CD4-positive, alpha-beta T cell treated with Interleukin-6 for 4 hours (primary cell): ENCODE measurements around the gene CDH4.
"Not testable (repeated sequence)": the region's sequence is repeated elsewhere in the genome, so short reads cannot be mapped to it uniquely, and the experiment has no call there.

Source experiments
- DNase-seq: peaks from one replicate; pipeline ENCODE4 v3.0.0-alpha.2; 2020; ENCODE audit warnings: mixed read lengths

The CDH4 gene

GRCh38 chr20:61442718-61443117 is 190.7 kb downstream of the CDH4 start:
- no peak for DNase-seq

GRCh38 chr20:61443443-61444126 is 191.5 kb downstream of the CDH4 start:
- no peak for DNase-seq

GRCh38 chr20:61444637-61445036 is 192.6 kb downstream of the CDH4 start:
- no peak for DNase-seq

- DNase-seq, result no peak
These were observed 193.1 kb downstream of the CDH4 start for GRCh38 chr20:61445138-61445537.

GRCh38 chr20:61445741-61446140 is 193.7 kb downstream of the CDH4 start:
- DNase-seq, result no peak

GRCh38 chr20:61447952-61448351 is 195.9 kb downstream of the CDH4 start:
- no peak for DNase-seq

- no peak for DNase-seq
These were observed 196.3 kb downstream of the CDH4 start for GRCh38 chr20:61448386-61448785.

- no peak for DNase-seq
These were observed 197.1 kb downstream of the CDH4 start for GRCh38 chr20:61449057-61449609.

- DNase-seq, result no peak
These were observed 197.9 kb downstream of the CDH4 start for GRCh38 chr20:61449916-61450315.

- DNase-seq, result no peak
These were observed 198.5 kb downstream of the CDH4 start for GRCh38 chr20:61450549-61450948.

GRCh38 chr20:61451009-61451408 is 198.9 kb downstream of the CDH4 start:
- DNase-seq, result no peak

- no peak for DNase-seq
These were observed 199.9 kb downstream of the CDH4 start for GRCh38 chr20:61451953-61452352.

GRCh38 chr20:61453219-61453618 is 201.2 kb downstream of the CDH4 start:
- no peak for DNase-seq

GRCh38 chr20:61453623-61454022 is 201.6 kb downstream of the CDH4 start:
- DNase-seq, result not testable (repeated sequence)

- DNase-seq, result no peak
These were observed 202.0 kb downstream of the CDH4 start for GRCh38 chr20:61454053-61454452.

GRCh38 chr20:61455508-61456215 is 203.6 kb downstream of the CDH4 start:
- DNase-seq, result no peak

GRCh38 chr20:61457725-61458124 is 205.7 kb downstream of the CDH4 start:
- DNase-seq, result no peak

- DNase-seq, result no peak
These were observed 206.2 kb downstream of the CDH4 start for GRCh38 chr20:61458146-61458746.

- DNase-seq, result no peak
These were observed 207.2 kb downstream of the CDH4 start for GRCh38 chr20:61459266-61459665.

GRCh38 chr20:61459705-61460104 is 207.6 kb downstream of the CDH4 start:
- DNase-seq, result no peak

GRCh38 chr20:61460261-61461052 is 208.4 kb downstream of the CDH4 start:
- DNase-seq, result no peak

- DNase-seq, result no peak
These were observed 209.4 kb downstream of the CDH4 start for GRCh38 chr20:61461461-61461860.
